Heart left ventricle (tissue), 13 donors: ENCODE measurements around the gene C9orf78.

Experiments
- CTCF ChIP-seq, 12 donors: fragments of 200-600 bp; sonication (generic) in 4 of 12; IDR thresholded peaks; one replicate each; pipeline versions ENCODE4 v1.5.0 to v1.8.0; 2018 to 2022; ENCODE audit warnings: antibody characterized with exemption in 12 of 12, mild to moderate bottlenecking in 5 of 12
- POLR2A ChIP-seq, 2 donors: fragments of 450-650 bp; IDR thresholded peaks; one replicate each; pipeline ENCODE4 v1.6.1; 2017; ENCODE audit warnings: antibody characterized with exemption in 2 of 2, mild to moderate bottlenecking in 2 of 2, moderate library complexity in 2 of 2
- donor health status: ischemic (EF 13 %, LVEDD 7.1; RV severe dilation, severe dysfunction).
- donor health status: DM: no; HTN: yes; CAD: no.
- donor health status: DM: no; HTN: no; CAD: no.
- donor health status: ischemic (EF 25% LVEDD 6.9; RV normal size, moderate dysfunction).
- donor health status: ischemic (EF 25% LVEDD 5.7; RV mildly dilated, moderate dysfunction).
- donor health status: ischemic (EF 35%, LVEDD 5.7; RV mildly dilated, moderate dysfunction).
- donor health status: nonischemic (EF 11% LVEDD 7.7; RV severe dilation, severe dysfunction).
- donor health status: DM: yes; HTN: yes; CAD: no.
- donor health status: PGD.
- donor health status: ischemic (EF 29% LVEDD 5.4; RV normal size, mild dysfunction).
- donor health status: nonischemic (EF 23%, LVEDD 6.1; RV moderate dilation, normal function).

DNA sequence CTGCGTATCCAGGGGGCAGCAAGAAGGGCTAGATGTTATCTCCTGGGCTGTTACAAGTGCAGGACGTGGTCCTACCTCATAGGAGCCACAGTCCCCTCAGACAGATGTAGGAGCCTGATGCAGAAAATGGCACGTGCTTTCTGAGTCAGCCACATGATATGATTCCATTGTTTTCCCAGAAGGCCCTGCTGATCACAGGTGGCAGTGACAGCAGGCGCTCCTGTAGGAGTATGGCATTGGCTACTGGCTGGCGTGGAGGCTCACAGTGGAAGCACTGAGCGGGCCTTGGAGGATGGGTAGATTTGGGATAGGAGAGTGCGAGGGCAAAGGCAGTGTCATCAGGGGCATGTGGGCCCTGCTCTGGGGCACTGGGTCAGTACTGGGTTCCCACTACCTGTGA, 22.1 kb upstream of the C9orf78 start:
- TF ChIP-seq CTCF (IDR thresholded peaks at IDR 0.05), result no peak
- TF ChIP-seq POLR2A (IDR thresholded peaks at IDR 0.05), result no peak
